Thymus (tissue), 11 donors: Measurements from ENCODE around the gene ZC3H18. TPM values are rescaled to one million over a fixed set of nuclear protein-coding genes. Genes with fewer than 3 reads are reported as not detected.

Source experiments
- DNase-seq, 9 donors: peaks; one replicate each; pipeline ENCODE4 v3.0.0-alpha.2; 2013; ENCODE audit warnings: low spot score in 9 of 9, low read depth in 6 of 9, missing footprints in 1 of 9
- H3K27ac ChIP-seq, 2 donors: one replicate each; pipeline ENCODE4 v1.5.1; 2013; ENCODE audit warnings: control low read depth in 1 of 2, low read depth in 1 of 2, low read length in 1 of 2, mild to moderate bottlenecking in 1 of 2, moderate library complexity in 1 of 2
- H3K27me3 ChIP-seq, 2 donors: one replicate each; pipeline ENCODE4 v1.5.1; 2013; ENCODE audit warnings: low read length in 1 of 2; ENCODE audit not compliant: control insufficient read depth in 2 of 2, insufficient read depth in 1 of 2
- H3K36me3 ChIP-seq, 2 donors: one replicate each; pipeline ENCODE4 v1.5.1; 2013; ENCODE audit warnings: low read length in 1 of 2, mild to moderate bottlenecking in 1 of 2, moderate library complexity in 1 of 2; ENCODE audit not compliant: control insufficient read depth in 2 of 2, insufficient read depth in 2 of 2
- H3K4me1 ChIP-seq, 2 donors: one replicate each; pipeline ENCODE4 v1.5.1; 2013; ENCODE audit warnings: low read length in 2 of 2; ENCODE audit not compliant: control insufficient read depth in 2 of 2, insufficient read depth in 2 of 2
- H3K4me3 ChIP-seq, 2 donors: one replicate each; pipeline ENCODE4 v1.5.1; 2013; ENCODE audit warnings: low read length in 2 of 2, control low read depth in 1 of 2, mild to moderate bottlenecking in 1 of 2
- H3K9me3 ChIP-seq, 2 donors: one replicate each; pipeline ENCODE4 v1.5.1; 2013; ENCODE audit warnings: low read length in 1 of 2, mild to moderate bottlenecking in 1 of 2; ENCODE audit not compliant: control insufficient read depth in 2 of 2, insufficient read depth in 1 of 2
- WGBS: extraction: QIAGEN DNeasy Blood & Tissue Kit; methylation state at CpG from one replicate; pipeline ENCODE4 v1.1.7; 2013; 5-methylcytosine and 5-hydroxymethylcytosine counted together
- polyA plus RNA-seq: library from polyadenylated mRNA; stranded (reverse); fragments of 200-250 nt; gene quantifications from one replicate; pipeline ENCODE4 v1.2.3, GENCODE V29; 2013
- total RNA-seq: library from RNA; stranded (reverse); fragments of 120-200 nt; gene quantifications from one replicate; pipeline ENCODE4 v1.2.4, GENCODE V29; 2013
- donor health status: healthy.

Gene ZC3H18
- total and polyA plus RNA-seq, 2 donors = 11.2 to 28.9 TPM

- peaks cover 0 to 8% of the 10 kb centered on the region in 2 donors for H3K9me3 ChIP-seq
- no peak overlapping the region for H3K4me3 ChIP-seq
- H3K27me3 ChIP-seq = no peaks in the 10 kb centered on the region
- H3K27ac ChIP-seq = no peak overlapping the region
- peaks cover 12 to 18% of the 10 kb centered on the region in 2 donors for H3K4me1 ChIP-seq
- H3K36me3 ChIP-seq = peaks cover 20 to 23% of the 10 kb centered on the region in 2 donors
- DNase-seq = no peak
- 93% methylated on average over 28 of the region's 28 CpGs for WGBS
Observed at GRCh38 chr16:88654363-88655052, 84.3 kb downstream of the ZC3H18 start.

DNA sequence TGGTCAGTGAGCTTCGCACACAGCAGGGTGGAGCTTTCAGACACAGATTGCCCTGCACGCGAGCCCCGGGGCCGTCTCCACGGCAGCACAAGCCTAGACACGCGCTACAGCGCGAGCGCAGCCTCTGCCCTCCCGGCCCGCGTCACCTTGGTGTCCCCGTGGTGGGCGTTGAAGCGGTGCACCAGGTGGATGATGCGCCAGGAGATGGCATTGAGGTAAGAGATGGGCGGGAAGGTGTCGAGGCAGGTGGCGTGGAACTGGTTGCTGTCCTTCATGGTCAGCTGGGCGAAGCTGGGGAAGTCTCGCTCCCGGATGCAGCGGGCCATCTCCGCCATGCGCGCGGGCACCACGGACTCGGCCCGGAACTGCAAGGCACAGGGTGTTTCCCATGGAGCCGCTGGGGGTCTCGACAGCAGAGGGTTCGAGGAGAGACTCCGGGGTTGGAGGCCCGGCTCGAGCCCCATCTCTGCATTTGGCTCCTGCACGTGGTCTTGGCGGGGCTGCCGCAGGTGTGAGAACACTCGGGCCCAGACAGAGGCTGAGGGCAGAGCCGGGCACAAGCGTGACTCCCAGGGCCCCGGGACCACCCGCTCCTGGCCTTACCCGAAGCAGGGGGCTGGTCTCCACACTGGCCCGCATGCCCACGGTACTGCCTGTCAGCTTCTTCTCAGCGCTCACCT is 85.0 kb downstream of the ZC3H18 start:
- Histone ChIP-seq H3K4me3 (no peak overlapping the region), H3K27me3 (no peaks in the 10 kb centered on the region), H3K4me1 (peaks cover 5 to 11% of the 10 kb centered on the region in 2 donors), H3K36me3 (peaks cover 20 to 21% of the 10 kb centered on the region in 2 donors), H3K27ac (no peak overlapping the region), H3K9me3 (peaks cover 0 to 8% of the 10 kb centered on the region in 2 donors)
- no peak for DNase-seq
- 97% methylated on average over 50 of the region's 50 CpGs for WGBS

- Histone ChIP-seq H3K4me1 (peaks cover 5 to 11% of the 10 kb centered on the region in 2 donors), H3K27ac (no peak overlapping the region), H3K9me3 (peaks cover 0 to 8% of the 10 kb centered on the region in 2 donors), H3K4me3 (no peak overlapping the region), H3K27me3 (no peaks in the 10 kb centered on the region), H3K36me3 (peaks cover 20 to 21% of the 10 kb centered on the region in 2 donors)
- DNase-seq = no peak
- WGBS = 96% methylated on average over 29 of the region's 29 CpGs
Observed at GRCh38 chr16:88655733-88656281, 85.6 kb downstream of the ZC3H18 start.

- H3K27ac ChIP-seq = no peak overlapping the region
- no peak for DNase-seq
- 93% methylated on average over 25 of the region's 25 CpGs for WGBS
- peaks cover under 1 to 6% of the 10 kb centered on the region in 2 donors for H3K4me1 ChIP-seq
- H3K4me3 ChIP-seq = no peak overlapping the region
- H3K36me3 ChIP-seq = peaks cover 20 to 21% of the 10 kb centered on the region in 2 donors
- peaks cover 0 to 8% of the 10 kb centered on the region in 2 donors for H3K9me3 ChIP-seq
- no peaks in the 10 kb centered on the region for H3K27me3 ChIP-seq
Observed at GRCh38 chr16:88656291-88656980, 86.2 kb downstream of the ZC3H18 start.

- DNase-seq = no peak
- peaks cover 0 to 3% of the 10 kb centered on the region in 2 donors for H3K27me3 ChIP-seq
- no peak overlapping the region for H3K4me3 ChIP-seq
- peaks cover 0 to 8% of the 10 kb centered on the region in 2 donors for H3K9me3 ChIP-seq
- H3K4me1 ChIP-seq = peaks cover 4 to 5% of the 10 kb centered on the region in 2 donors
- no peak overlapping the region for H3K27ac ChIP-seq
- WGBS = 97% methylated on average over 19 of the region's 19 CpGs
- H3K36me3 ChIP-seq = peaks cover 16 to 21% of the 10 kb centered on the region in 2 donors
Observed at GRCh38 chr16:88657371-88657770, 87.2 kb downstream of the ZC3H18 start.

DNA sequence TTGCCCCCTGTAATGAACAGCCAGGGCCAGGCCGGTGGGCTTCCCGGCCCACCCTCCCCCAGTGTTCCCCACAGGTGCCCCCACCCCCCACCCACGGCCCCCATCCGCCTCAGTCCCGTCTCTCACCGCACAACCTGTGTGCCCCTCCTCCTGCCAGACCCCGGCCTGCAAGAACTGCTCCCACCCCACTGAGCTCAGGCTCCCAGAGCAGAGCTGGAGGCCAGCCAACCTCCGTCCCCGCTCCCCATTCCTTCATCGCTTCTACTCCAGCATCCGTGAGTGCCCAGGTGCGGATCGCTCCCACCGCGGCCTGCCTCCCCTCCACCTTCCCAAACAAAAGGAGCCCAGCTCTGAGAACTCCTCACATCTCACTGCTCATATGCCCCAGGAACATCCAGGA is 88.5 kb downstream of the ZC3H18 start:
- WGBS = 97% methylated on average over 15 of the region's 15 CpGs
- H3K27ac ChIP-seq = no peak overlapping the region
- peaks cover 4 to 8% of the 10 kb centered on the region in 2 donors for H3K4me1 ChIP-seq
- no peak overlapping the region for H3K4me3 ChIP-seq
- peaks cover 0 to 8% of the 10 kb centered on the region in 2 donors for H3K9me3 ChIP-seq
- peaks cover 12 to 15% of the 10 kb centered on the region in 2 donors for H3K36me3 ChIP-seq
- peaks cover 0 to 7% of the 10 kb centered on the region in 2 donors for H3K27me3 ChIP-seq
- DNase-seq = no peak

DNA sequence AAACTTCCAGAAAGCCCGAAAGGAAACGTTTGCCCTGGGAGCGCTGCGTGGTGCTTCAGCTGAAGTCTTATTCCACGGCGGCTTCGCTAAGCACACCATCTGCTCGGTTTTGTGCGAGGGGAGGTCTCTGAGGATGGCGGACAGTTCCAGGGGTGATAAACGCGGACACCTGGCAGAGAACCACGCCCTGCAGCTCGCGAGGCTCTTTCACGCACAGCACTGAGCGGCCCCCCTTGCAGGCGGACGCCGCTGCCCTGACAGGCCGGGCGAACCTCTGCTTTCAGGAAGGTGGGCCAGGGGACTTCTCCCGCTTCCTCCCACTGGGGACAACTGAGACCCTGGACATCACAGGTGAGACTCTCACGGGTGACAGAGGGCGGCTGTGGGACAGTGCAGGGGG is 89.0 kb downstream of the ZC3H18 start:
- no peak for DNase-seq
- Histone ChIP-seq H3K4me1 (peaks cover 4 to 12% of the 10 kb centered on the region in 2 donors), H3K4me3 (no peak overlapping the region), H3K36me3 (peaks cover 12 to 15% of the 10 kb centered on the region in 2 donors), H3K27ac (no peak overlapping the region), H3K9me3 (peaks cover 0 to 8% of the 10 kb centered on the region in 2 donors), H3K27me3 (peaks cover 0 to 11% of the 10 kb centered on the region in 2 donors)
- WGBS = 98% methylated on average over 25 of the region's 25 CpGs

- Histone ChIP-seq H3K27me3 (peaks cover 0 to 13% of the 10 kb centered on the region in 2 donors), H3K27ac (no peak overlapping the region), H3K4me3 (no peak overlapping the region), H3K4me1 (peaks cover 4 to 13% of the 10 kb centered on the region in 2 donors), H3K9me3 (peaks cover 0 to 2% of the 10 kb centered on the region in 2 donors), H3K36me3 (peaks cover 3 to 4% of the 10 kb centered on the region in 2 donors)
- no peak for DNase-seq
- WGBS = 96% methylated on average over 10 of the region's 10 CpGs
Observed at GRCh38 chr16:88661468-88661867, 91.3 kb downstream of the ZC3H18 start.
